DOHH2 (cell line): Measurements from ENCODE around the gene TMEM273.

ENCODE experiments used
- EZH2phosphoT487 ChIP-seq: fragments of 200-600 bp; sonication (generic); IDR thresholded peaks from 2 replicates; pipeline ENCODE4 v1.6.1; 2017; ENCODE audit warnings: borderline replicate concordance, mild to moderate bottlenecking, antibody characterized with exemption, low read length, moderate library complexity, mixed read lengths
- TF ChIP-seq, protein P1 (sequence below): fragments of 200-600 bp; sonication (generic); IDR thresholded peaks from one replicate; pipeline ENCODE4 v1.5.1; 2014; ENCODE audit warnings: antibody characterized with exemption, mild to moderate bottlenecking, low read depth, low read length; ENCODE audit not compliant: poor library complexity, severe bottlenecking

DNA sequence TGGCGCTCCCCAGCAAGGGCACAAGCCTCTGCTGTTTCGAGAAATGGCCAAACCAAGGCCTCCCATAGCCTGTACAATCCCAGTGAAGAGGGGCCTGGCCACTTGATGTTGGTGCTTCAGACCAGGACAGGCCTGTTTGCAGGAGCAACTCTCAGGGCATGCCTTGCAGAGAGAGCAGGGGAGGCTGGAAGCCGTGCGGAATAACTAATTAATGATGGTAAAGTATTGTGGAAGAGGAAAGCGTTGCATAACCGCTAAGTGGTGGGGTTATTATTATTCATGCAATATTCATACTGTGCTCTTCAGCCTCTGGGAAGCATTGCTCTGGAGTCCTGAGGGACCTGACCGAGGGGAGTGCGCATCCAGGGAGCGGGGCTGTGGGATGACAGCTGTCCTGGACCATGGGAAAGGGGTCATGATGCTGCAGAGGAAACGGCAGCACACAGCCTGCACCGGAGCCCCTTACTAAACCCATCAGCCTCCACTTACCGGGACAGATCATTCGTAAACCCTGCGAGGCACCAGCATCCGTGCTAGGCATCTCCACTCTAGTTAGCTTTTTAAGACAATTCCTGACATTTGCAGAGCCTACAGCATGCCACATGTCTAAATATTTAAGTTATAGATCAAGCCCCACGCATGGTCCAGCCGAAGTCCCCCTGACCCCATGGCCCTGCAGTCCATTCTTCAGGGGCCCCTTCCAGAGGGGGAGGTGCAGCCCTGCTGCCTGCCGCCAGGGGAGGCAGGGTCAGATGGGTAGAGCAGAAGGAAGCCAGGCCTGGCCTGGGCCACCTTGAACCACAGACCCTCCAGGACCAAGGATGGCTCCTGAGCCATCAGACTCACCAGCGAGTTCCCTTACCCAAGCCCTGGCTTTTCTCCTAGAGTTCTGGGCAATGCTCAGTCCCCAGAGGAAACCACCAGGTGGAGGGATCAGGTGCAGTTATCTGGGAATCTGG, 11.6 kb downstream of the TMEM273 start:
- TF ChIP-seq, protein P1, sequence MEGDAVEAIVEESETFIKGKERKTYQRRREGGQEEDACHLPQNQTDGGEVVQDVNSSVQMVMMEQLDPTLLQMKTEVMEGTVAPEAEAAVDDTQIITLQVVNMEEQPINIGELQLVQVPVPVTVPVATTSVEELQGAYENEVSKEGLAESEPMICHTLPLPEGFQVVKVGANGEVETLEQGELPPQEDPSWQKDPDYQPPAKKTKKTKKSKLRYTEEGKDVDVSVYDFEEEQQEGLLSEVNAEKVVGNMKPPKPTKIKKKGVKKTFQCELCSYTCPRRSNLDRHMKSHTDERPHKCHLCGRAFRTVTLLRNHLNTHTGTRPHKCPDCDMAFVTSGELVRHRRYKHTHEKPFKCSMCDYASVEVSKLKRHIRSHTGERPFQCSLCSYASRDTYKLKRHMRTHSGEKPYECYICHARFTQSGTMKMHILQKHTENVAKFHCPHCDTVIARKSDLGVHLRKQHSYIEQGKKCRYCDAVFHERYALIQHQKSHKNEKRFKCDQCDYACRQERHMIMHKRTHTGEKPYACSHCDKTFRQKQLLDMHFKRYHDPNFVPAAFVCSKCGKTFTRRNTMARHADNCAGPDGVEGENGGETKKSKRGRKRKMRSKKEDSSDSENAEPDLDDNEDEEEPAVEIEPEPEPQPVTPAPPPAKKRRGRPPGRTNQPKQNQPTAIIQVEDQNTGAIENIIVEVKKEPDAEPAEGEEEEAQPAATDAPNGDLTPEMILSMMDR, result peak; percentile 11
- TF ChIP-seq EZH2phosphoT487, result no peak
